ENCODE measurements around the gene KLHL29.

Gene KLHL29

GRCh38 chr2:23609254-23609653 lies 224.3 kb downstream of the KLHL29 start:
- FAIRE-seq, result no peak
- no peak for DNase-seq (ENCODE audit: insufficient read length, low spot score)
- no peak for TF ChIP-seq POLR2AphosphoS5 (IDR thresholded peaks at IDR 0.05; ENCODE audit: low read depth, low read length)
- TF ChIP-seq POLR2A (IDR thresholded peaks at IDR 0.05; ENCODE audit: low read depth, low read length), result no peak
- TF ChIP-seq POU2F2 (IDR thresholded peaks at IDR 0.05; ENCODE audit: low read depth, low read length), result no peak
- TF ChIP-seq PAX5 (IDR thresholded peaks at IDR 0.05; ENCODE audit: insufficient read depth, low read length, severe bottlenecking), result no peak
- no peak for TF ChIP-seq TAF1 (IDR thresholded peaks at IDR 0.05; ENCODE audit: low read depth, low read length)
- no peak for TF ChIP-seq SPI1 (IDR thresholded peaks at IDR 0.05; ENCODE audit: low read depth, low read length)

GRCh38 chr2:23611839-23612238 lies 226.9 kb downstream of the KLHL29 start:
- FAIRE-seq (no peak), DNase-seq (ENCODE audit: insufficient read length, low spot score) (no peak)
- no peak for TF ChIP-seq POLR2AphosphoS5 (IDR thresholded peaks at IDR 0.05; ENCODE audit: low read depth, low read length)
- no peak for TF ChIP-seq SPI1 (IDR thresholded peaks at IDR 0.05; ENCODE audit: low read depth, low read length)
- no peak for TF ChIP-seq PAX5 (IDR thresholded peaks at IDR 0.05; ENCODE audit: insufficient read depth, low read length, severe bottlenecking)
- TF ChIP-seq POU2F2 (IDR thresholded peaks at IDR 0.05; ENCODE audit: low read depth, low read length), result no peak
- no peak for TF ChIP-seq POLR2A (IDR thresholded peaks at IDR 0.05; ENCODE audit: low read depth, low read length)
- TF ChIP-seq TAF1 (IDR thresholded peaks at IDR 0.05; ENCODE audit: low read depth, low read length), result no peak

- TF ChIP-seq PAX5 (IDR thresholded peaks at IDR 0.05; ENCODE audit: insufficient read depth, low read length, severe bottlenecking) (no peak), POLR2A (IDR thresholded peaks at IDR 0.05; ENCODE audit: low read depth, low read length) (no peak), POU2F2 (IDR thresholded peaks at IDR 0.05; ENCODE audit: low read depth, low read length) (no peak)
- FAIRE-seq (no peak), DNase-seq (ENCODE audit: insufficient read length, low spot score) (no peak)
These were observed 229.7 kb downstream of the KLHL29 start for GRCh38 chr2:23614701-23615100.

- no peak for TF ChIP-seq TAF1 (IDR thresholded peaks at IDR 0.05; ENCODE audit: low read depth, low read length)
- TF ChIP-seq SPI1 (IDR thresholded peaks at IDR 0.05; ENCODE audit: low read depth, low read length), result no peak
- TF ChIP-seq POLR2AphosphoS5 (IDR thresholded peaks at IDR 0.05; ENCODE audit: low read depth, low read length), result no peak
- no peak for TF ChIP-seq POU2F2 (IDR thresholded peaks at IDR 0.05; ENCODE audit: low read depth, low read length)
- TF ChIP-seq PAX5 (IDR thresholded peaks at IDR 0.05; ENCODE audit: insufficient read depth, low read length, severe bottlenecking), result no peak
- no peak for TF ChIP-seq POLR2A (IDR thresholded peaks at IDR 0.05; ENCODE audit: low read depth, low read length)
- no peak for FAIRE-seq
- no peak for DNase-seq (ENCODE audit: insufficient read length, low spot score)
These were observed 230.4 kb downstream of the KLHL29 start for GRCh38 chr2:23615216-23616020.

GRCh38 chr2:23616630-23617029 lies 231.7 kb downstream of the KLHL29 start:
- FAIRE-seq, result no peak
- TF ChIP-seq POLR2AphosphoS5 (IDR thresholded peaks at IDR 0.05; ENCODE audit: low read depth, low read length), result no peak
- no peak for TF ChIP-seq POU2F2 (IDR thresholded peaks at IDR 0.05; ENCODE audit: low read depth, low read length)
- no peak for TF ChIP-seq POLR2A (IDR thresholded peaks at IDR 0.05; ENCODE audit: low read depth, low read length)
- TF ChIP-seq PAX5 (IDR thresholded peaks at IDR 0.05; ENCODE audit: insufficient read depth, low read length, severe bottlenecking), result no peak
- no peak for TF ChIP-seq TAF1 (IDR thresholded peaks at IDR 0.05; ENCODE audit: low read depth, low read length)
- TF ChIP-seq SPI1 (IDR thresholded peaks at IDR 0.05; ENCODE audit: low read depth, low read length), result no peak

GRCh38 chr2:23617167-23617810 lies 232.3 kb downstream of the KLHL29 start:
- no peak for DNase-seq (ENCODE audit: insufficient read length, low spot score)
- TF ChIP-seq TAF1 (IDR thresholded peaks at IDR 0.05; ENCODE audit: low read depth, low read length) (no peak), POU2F2 (IDR thresholded peaks at IDR 0.05; ENCODE audit: low read depth, low read length) (no peak), SPI1 (IDR thresholded peaks at IDR 0.05; ENCODE audit: low read depth, low read length) (no peak), PAX5 (IDR thresholded peaks at IDR 0.05; ENCODE audit: insufficient read depth, low read length, severe bottlenecking) (no peak), POLR2A (IDR thresholded peaks at IDR 0.05; ENCODE audit: low read depth, low read length) (no peak), POLR2AphosphoS5 (IDR thresholded peaks at IDR 0.05; ENCODE audit: low read depth, low read length) (no peak)
- no peak for FAIRE-seq

More at GRCh38 chr2:23616630-23617029, 231.7 kb downstream of the KLHL29 start:
- DNase-seq (ENCODE audit: insufficient read length, low spot score), result no peak

- no peak for TF ChIP-seq TAF1 (IDR thresholded peaks at IDR 0.05; ENCODE audit: low read depth, low read length)
- no peak for TF ChIP-seq POU2F2 (IDR thresholded peaks at IDR 0.05; ENCODE audit: low read depth, low read length)
- TF ChIP-seq POLR2A (IDR thresholded peaks at IDR 0.05; ENCODE audit: low read depth, low read length), result no peak
- no peak for TF ChIP-seq POLR2AphosphoS5 (IDR thresholded peaks at IDR 0.05; ENCODE audit: low read depth, low read length)
- no peak for TF ChIP-seq SPI1 (IDR thresholded peaks at IDR 0.05; ENCODE audit: low read depth, low read length)
- no peak for TF ChIP-seq PAX5 (IDR thresholded peaks at IDR 0.05; ENCODE audit: insufficient read depth, low read length, severe bottlenecking)
- FAIRE-seq (no peak), DNase-seq (ENCODE audit: insufficient read length, low spot score) (no peak)
These were observed 232.8 kb downstream of the KLHL29 start for GRCh38 chr2:23617811-23618215.

- no peak for FAIRE-seq
- no peak for DNase-seq (ENCODE audit: insufficient read length, low spot score)
- no peak for TF ChIP-seq POU2F2 (IDR thresholded peaks at IDR 0.05; ENCODE audit: low read depth, low read length)
- no peak for TF ChIP-seq POLR2A (IDR thresholded peaks at IDR 0.05; ENCODE audit: low read depth, low read length)
- no peak for TF ChIP-seq SPI1 (IDR thresholded peaks at IDR 0.05; ENCODE audit: low read depth, low read length)
- TF ChIP-seq POLR2AphosphoS5 (IDR thresholded peaks at IDR 0.05; ENCODE audit: low read depth, low read length), result no peak
- no peak for TF ChIP-seq PAX5 (IDR thresholded peaks at IDR 0.05; ENCODE audit: insufficient read depth, low read length, severe bottlenecking)
- TF ChIP-seq TAF1 (IDR thresholded peaks at IDR 0.05; ENCODE audit: low read depth, low read length), result no peak
These were observed 233.3 kb downstream of the KLHL29 start for GRCh38 chr2:23618265-23618664.

- DNase-seq (ENCODE audit: insufficient read length, low spot score) (no peak), FAIRE-seq (no peak)
These were observed 234.0 kb downstream of the KLHL29 start for GRCh38 chr2:23618794-23619530.

More at GRCh38 chr2:23618794-23619530, 234.0 kb downstream of the KLHL29 start:
- TF ChIP-seq PAX5 (IDR thresholded peaks at IDR 0.05; ENCODE audit: insufficient read depth, low read length, severe bottlenecking) (no peak), POU2F2 (IDR thresholded peaks at IDR 0.05; ENCODE audit: low read depth, low read length) (no peak), TAF1 (IDR thresholded peaks at IDR 0.05; ENCODE audit: low read depth, low read length) (no peak), SPI1 (IDR thresholded peaks at IDR 0.05; ENCODE audit: low read depth, low read length) (no peak), POLR2AphosphoS5 (IDR thresholded peaks at IDR 0.05; ENCODE audit: low read depth, low read length) (no peak), POLR2A (IDR thresholded peaks at IDR 0.05; ENCODE audit: low read depth, low read length) (no peak)
